T-helper 22 cell (primary cell): ENCODE measurements around the gene CIC.
"Not testable (repeated sequence)": the region's sequence is repeated elsewhere in the genome, so short reads cannot be mapped to it uniquely, and the experiment has no call there.

Experiments
- DNase-seq: peaks from one replicate; pipeline ENCODE4 v3.0.0-alpha.2; 2020; ENCODE audit warnings: low read depth

The CIC gene

GRCh38 chr19:42333975-42334696 is 65.1 kb downstream of the CIC start:
- no peak for DNase-seq

- no peak for DNase-seq
Measured at GRCh38 chr19:42334697-42335373, 65.8 kb downstream of the CIC start.

GRCh38 chr19:42335374-42335936 is 66.4 kb downstream of the CIC start:
- no peak for DNase-seq

- DNase-seq, result no peak
Measured at GRCh38 chr19:42335971-42336370, 66.9 kb downstream of the CIC start.

GRCh38 chr19:42339126-42339860 is 70.2 kb downstream of the CIC start:
- DNase-seq, result not testable (repeated sequence)

GRCh38 chr19:42339922-42340321 is 70.9 kb downstream of the CIC start:
- not testable (repeated sequence) for DNase-seq

DNA sequence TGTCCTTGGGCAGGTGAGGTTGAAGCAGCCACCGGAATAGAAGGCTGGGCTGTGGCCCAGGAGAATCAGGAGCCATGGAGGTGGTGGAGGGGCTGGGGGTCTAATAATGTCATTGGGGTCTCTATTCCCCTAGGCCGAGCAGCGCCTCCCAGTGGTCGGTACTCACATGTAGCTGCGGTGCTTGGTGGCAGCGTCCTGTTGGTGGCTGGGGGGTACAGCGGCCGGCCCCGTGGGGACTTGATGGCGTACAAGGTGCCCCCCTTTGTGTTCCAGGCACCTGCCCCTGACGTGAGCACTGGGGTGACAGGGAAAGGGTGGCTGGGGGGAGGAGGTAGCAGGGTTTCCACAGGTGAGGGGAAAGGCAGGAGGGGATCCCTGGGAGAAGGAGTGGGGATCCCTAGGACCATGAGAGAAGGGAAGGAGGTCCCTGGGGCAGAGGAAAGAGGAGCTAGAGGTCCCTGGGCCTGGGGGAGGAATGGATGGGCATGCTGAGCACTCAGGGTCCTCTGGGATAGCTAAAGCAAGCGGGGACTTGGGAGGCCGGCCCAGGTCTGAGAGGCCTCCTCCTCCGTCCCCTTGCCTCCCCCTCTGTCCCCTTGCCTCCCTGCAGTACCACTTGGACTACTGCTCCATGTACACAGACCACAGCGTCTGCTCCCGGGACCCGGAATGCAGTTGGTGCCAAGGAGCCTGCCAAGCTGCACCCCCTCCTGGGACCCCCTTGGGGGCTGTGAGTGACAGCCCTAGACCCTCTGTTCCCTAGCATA is 74.5 kb downstream of the CIC start:
- DNase-seq, result no peak

- no peak for DNase-seq
Measured at GRCh38 chr19:42344336-42344893, 75.4 kb downstream of the CIC start.
